Vagina (tissue), 2 donors: ENCODE measurements around the gene VCP.

Source experiments
- CTCF ChIP-seq, 3 experiments: fragments of 450-650 bp in 2 of 3; fragments of 200-600 bp in 1 of 3; sonication (generic) in 1 of 3; IDR thresholded peaks; one replicate each; pipeline ENCODE4 v1.5.1; 2017 to 2019; ENCODE audit warnings: antibody characterized with exemption in 3 of 3, mild to moderate bottlenecking in 2 of 3, moderate library complexity in 2 of 3
- POLR2A ChIP-seq, 2 donors: fragments of 450-650 bp; IDR thresholded peaks; one replicate each; pipeline ENCODE4 v1.6.1; 2017; ENCODE audit warnings: antibody characterized with exemption in 2 of 2, mild to moderate bottlenecking in 2 of 2, moderate library complexity in 2 of 2

GRCh38 chr9:35029852-35030251 is 42.6 kb downstream of the VCP start:
- no peak for TF ChIP-seq CTCF (IDR thresholded peaks at IDR 0.05)
- no peak for TF ChIP-seq POLR2A (IDR thresholded peaks at IDR 0.05)
